Renal pelvis (tissue), 4 donors: ENCODE data around the gene CEP63. TPM values are rescaled to one million over a fixed set of nuclear protein-coding genes. Genes with fewer than 3 reads are reported as not detected.
"Not testable (repeated sequence)": the region's sequence is repeated elsewhere in the genome, so short reads cannot be mapped to it uniquely, and the experiment has no call there.

Experiments
- DNase-seq: peaks from one replicate; pipeline ENCODE4 v3.0.0-alpha.2; 2013
- polyA plus RNA-seq, 3 donors: library from polyadenylated mRNA; unstranded; fragments of 120-200 nt; gene quantifications; one replicate each; pipeline ENCODE4 v1.2.1, GENCODE V29; 2013; ENCODE audit not compliant: insufficient read length in 3 of 3

The CEP63 gene
- polyA plus RNA-seq, 3 donors: 31.2 to 37.7 (median 32.7) TPM

DNA sequence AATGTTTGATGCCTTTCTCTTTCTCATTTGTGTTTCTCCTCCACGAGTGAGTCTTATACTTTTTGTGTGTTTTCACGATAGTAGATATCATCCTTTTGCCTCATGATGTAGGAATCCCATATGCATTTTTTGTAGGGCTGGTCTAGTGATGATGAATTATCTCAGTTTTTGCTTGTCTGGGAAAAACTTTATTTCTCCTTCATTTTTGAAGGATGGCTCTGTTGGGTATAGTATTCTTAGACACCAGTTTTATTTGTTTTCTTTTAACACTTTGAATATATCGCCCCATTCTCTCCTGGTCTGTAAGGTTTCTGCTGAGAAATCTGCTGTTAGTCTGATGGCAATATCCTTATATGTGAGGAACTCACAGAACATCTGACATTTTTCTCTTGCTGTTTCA is 18.3 kb downstream of the CEP63 start:
- DNase-seq: no peak

GRCh38 chr3:134505485-134505884 is 19.6 kb downstream of the CEP63 start:
- no peak for DNase-seq

- no peak for DNase-seq
These were observed 25.6 kb downstream of the CEP63 start for GRCh38 chr3:134511500-134511899.

DNA sequence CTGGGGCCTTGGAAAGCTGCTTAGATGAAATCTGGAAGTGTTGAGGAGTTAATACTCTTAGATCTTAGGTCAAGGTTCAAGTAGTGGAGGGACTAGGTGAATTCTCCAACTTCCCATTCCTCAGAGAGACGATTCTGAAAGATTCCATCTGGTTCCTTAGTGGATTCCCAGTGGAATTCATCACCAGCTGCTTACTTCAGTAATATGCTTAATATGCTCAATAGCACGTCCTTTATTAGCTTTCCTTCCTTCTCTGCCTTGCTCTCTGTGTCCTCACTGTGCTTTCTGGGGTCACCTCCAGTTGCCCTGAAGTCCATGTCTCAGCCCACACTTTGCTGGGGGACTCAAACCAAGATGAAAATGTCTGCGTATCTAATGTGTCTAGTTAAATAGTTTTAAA is 31.0 kb downstream of the CEP63 start:
- no peak for DNase-seq

DNA sequence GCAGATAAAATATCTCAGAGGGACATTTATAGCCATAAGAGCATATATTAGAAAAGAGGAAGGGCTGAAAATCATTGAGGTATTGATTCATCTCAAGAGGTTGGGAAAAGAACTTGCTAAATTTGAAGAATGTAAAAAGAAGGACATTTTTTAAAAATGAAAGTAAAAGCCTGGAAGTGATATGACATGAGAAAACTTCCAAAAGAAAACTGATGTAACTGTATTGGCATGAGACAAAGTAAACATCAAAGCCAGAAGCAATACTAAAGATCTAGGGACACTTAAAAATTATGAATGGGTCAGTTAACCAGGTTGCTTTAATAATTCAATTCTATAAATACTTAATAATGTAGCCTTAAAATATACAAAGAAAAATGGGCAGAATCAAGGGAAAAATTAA is 31.9 kb downstream of the CEP63 start:
- DNase-seq: no peak

DNA sequence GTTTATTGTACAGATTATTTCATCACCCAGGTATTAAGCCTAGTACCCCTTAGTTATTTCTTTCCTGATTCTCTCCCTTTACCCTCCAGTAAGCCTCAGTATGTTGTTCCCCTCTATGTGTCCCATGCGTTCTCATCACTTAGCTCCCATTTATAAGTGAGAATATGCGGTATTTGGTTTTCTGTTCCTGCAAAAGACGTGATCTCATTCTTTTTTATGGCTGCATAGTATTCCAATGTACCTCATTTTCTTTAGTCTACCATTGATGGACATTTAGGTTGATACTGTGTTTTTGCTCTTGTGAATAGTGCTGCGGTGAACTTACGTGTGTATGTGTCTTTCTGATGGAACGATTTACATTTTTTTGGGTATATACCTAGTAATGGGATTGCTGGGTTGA is 36.7 kb downstream of the CEP63 start:
- no peak for DNase-seq

DNA sequence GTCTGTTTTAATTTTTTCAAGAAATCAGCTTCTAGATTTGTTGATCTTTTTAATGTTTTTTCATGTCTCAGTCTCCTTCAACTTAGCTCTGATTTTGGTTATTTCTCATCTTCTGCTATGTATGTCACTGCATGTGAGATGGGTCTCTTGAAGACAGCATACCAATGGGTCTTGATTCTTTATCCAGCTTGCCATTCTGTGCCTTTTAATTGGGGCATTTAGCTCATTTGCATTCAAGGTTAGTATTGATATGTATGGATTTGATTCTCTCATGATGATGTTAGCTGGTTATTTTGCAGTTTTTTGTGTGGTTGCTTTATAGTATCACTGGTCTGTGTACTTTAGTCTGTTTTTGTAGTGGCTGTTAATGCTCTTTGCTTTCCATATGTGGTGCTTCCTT is 39.4 kb downstream of the CEP63 start:
- DNase-seq: no peak

DNA sequence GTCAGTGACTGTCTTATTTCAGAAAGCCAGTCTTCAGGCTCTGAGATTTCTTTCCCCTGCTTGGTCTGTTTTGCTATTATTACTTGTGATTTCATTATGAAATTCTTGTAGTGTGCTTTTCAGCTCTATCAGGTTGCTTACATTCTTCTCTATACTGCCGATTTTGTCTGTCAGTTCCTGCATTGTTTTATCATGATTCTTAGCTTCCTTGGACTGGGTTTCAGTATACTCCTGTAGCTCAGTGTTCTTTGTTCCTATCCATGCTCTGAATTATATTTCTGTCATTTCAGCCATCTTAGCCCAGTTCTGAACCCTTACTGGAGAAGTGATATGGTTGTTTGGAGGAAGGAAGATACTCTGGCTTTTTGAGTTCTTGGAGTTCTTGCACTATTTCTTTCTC is 40.5 kb downstream of the CEP63 start:
- no peak for DNase-seq

DNA sequence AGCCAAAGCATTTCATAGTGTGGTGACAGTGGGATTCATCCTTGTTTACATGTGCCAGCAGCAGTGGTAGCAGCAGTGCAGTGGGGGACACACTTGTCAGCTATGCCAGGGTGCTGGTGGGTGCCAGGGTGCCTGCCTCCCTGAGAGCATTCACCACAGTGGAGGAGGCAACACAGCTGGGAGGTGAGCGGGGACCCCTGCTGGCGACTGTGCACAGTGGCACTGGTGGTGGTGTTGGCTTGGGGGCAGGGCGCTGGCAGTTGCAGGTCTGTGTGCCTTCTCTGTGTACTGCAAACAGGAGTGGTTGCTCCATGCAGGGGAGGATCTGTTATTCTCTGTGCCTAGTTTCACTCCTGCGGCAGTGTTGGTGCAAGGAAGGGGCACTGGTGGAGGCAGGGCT is 41.2 kb downstream of the CEP63 start:
- no peak for DNase-seq

GRCh38 chr3:134527538-134528186 is 41.8 kb downstream of the CEP63 start:
- DNase-seq: no peak

- DNase-seq: no peak
These were observed 47.6 kb downstream of the CEP63 start for GRCh38 chr3:134533493-134533892.

- no peak for DNase-seq
These were observed 49.5 kb downstream of the CEP63 start for GRCh38 chr3:134535186-134535970.

- DNase-seq: no peak
These were observed 50.9 kb downstream of the CEP63 start for GRCh38 chr3:134536781-134537180.

DNA sequence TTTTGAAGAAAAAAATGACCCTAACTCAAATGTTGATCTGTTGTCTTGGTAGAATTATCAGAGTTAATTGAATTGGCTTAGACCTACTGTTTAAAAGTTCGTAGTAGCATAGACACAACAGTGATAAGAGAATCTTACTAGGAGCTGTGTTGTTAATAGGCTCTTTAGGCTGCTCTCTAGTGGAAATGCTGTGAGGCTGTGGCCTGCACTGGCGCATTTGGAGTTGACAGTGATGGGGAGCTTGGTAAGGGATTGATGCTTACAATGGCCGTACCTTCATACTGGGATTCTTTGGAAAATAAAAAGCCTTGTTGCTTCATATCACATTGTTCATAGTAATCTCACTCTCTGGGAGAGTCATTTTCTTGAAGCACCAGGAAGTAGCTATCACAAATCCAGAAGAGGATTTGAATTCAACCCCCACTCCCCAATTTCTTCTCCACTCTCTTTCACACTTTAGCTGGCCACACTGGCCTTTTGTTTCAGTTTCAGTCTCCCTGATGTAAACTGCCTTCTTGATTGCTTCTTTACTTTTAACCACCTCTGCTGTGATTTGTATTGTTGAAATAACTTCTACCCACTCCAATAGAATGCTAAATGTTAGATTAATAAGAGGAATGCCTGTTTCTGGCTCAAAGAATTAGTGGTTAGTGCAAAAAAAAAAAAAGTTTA is 56.6 kb downstream of the CEP63 start:
- no peak for DNase-seq

GRCh38 chr3:134543113-134543512 is 57.3 kb downstream of the CEP63 start:
- no peak for DNase-seq

- DNase-seq: no peak
These were observed 58.5 kb downstream of the CEP63 start for GRCh38 chr3:134544316-134544715.

DNA sequence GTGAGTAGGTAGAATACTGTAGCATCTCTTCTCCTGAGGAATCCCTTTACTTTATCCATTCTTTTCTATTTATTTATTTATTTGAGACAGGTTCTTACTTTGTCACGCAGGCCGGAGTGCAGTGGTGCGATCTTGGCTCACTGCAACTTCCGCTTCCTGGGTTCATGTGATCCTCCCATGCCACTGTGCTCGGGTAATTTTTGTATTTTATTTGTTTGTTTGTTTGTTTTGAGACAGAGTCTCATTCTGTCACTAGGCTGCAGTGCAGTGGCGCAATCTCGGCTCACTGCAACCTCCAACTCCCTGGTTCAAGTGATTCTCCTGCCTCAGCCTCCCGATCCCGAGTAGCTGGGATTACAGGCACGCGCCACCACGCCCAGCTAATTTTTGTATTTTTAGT is 58.9 kb downstream of the CEP63 start:
- DNase-seq: not testable (repeated sequence)

DNA sequence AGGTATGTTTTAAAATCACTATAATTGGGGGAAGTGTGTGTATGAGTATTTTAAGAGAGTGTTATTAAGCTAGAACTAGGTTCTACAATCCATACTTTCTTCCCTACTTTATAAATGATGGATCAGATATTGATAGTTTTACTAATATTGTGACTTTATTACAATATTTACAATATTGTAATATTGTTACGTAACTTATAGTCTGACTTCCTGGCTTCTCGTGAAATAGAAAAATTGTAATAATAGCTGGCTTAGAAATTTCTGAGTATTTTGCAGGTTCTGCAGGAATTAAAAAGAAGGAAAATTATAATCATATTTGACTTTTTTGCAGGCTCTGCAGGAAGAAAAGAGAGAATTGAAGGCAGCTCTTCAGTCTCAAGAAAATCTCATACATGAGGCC is 60.0 kb downstream of the CEP63 start:
- no peak for DNase-seq

DNA sequence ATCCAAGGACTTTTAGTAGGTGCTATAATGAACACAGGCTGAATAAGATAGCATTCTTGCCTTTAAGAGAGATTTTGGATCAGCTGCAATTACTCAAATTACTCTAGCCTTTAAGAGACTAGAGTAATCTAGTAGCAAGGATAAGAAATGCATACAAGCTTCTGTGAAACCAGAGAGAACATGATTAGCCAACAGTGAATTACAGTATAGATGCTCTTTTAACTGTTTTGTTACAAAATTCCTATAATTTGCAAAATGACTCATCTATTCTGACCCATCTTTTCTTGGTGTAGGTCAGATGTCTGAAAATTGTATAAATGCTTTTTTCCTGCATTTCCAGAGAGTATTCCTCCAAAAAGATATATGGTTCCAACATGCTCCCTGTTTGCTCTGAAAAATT is 66.9 kb downstream of the CEP63 start:
- DNase-seq: no peak

DNA sequence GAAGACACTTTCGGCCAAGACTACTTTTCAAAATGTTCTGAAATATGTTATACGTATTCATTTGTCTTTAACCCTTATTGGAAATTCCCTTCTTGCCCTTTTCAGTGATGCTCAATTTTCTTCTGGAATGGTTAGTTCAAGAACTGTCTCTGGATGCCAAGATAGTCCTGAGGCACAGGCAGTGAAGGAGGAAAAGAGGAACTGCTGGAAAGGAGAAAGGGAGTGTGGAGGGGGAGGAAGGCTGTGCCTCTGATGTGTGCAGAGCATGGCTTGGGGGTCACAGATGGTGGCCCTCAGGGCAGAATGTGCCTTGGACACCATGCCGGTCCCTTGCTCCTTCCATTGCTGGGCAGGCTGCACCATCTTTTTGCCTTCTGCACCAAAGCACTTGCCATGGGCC is 73.7 kb downstream of the CEP63 start:
- DNase-seq: no peak

GRCh38 chr3:134562055-134562454 is 76.2 kb downstream of the CEP63 start:
- DNase-seq: no peak

- no peak for DNase-seq
These were observed 77.7 kb downstream of the CEP63 start for GRCh38 chr3:134563601-134564000.

DNA sequence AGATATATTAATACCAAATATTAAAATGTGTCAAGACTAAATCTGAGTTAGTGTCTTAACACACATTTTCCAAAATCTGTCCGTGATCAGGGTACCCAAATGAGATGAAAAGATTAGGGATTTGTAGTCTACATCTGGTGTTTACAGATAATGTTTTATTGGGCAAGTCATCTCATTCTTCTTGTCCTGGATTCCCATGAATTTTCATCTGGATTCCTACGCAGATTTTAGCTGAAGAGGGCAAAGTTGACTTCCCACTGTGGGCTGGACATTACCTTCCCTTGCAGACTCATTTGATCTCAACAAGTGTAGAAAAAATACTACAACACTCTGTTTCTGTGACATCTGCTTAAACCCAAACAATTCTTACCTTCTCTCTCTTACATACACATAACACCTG is 79.1 kb downstream of the CEP63 start:
- DNase-seq: no peak
